NB4 (cell line): ENCODE data around the gene CFAP92.

Experiments
- DNase-seq: peaks from one replicate; pipeline ENCODE4 v3.0.0; 2010; ENCODE audit warnings: low read depth
- H3K4me3 ChIP-seq: one replicate; pipeline ENCODE4 v1.5.1; 2011; ENCODE audit warnings: mild to moderate bottlenecking, low read depth, low read length, moderate library complexity
- CTCF ChIP-seq: IDR thresholded peaks from one replicate; pipeline ENCODE4 v1.5.1; 2012; ENCODE audit warnings: low read depth, low read length
- MAX ChIP-seq: IDR thresholded peaks from 2 replicates; pipeline ENCODE4 v1.6.1; 2011; ENCODE audit warnings: low read depth, low read length
- MYC ChIP-seq: IDR thresholded peaks from 2 replicates; pipeline ENCODE4 v1.6.1; 2011; ENCODE audit warnings: low read depth, low read length
- POLR2A ChIP-seq: IDR thresholded peaks from 2 replicates; pipeline ENCODE4 v1.6.1; 2011; ENCODE audit warnings: mild to moderate bottlenecking; ENCODE audit not compliant: insufficient read length; ENCODE audit errors: extremely low read depth

CFAP92 gene

GRCh38 chr3:128996200-128996599 is 2.3 kb upstream of the CFAP92 start:
- no peak overlapping the region for H3K4me3 ChIP-seq
- TF ChIP-seq MAX (no peak), MYC (no peak), CTCF (no peak), POLR2A (no peak)
- no peak for DNase-seq

- H3K4me3 ChIP-seq = no peak overlapping the region
- no peak for DNase-seq
- TF ChIP-seq CTCF = no peak
- no peak for TF ChIP-seq MAX
- no peak for TF ChIP-seq MYC
- TF ChIP-seq POLR2A = no peak
Observed at GRCh38 chr3:128995737-128996136, 1.9 kb upstream of the CFAP92 start.

- H3K4me3 ChIP-seq = no peak overlapping the region
Observed at GRCh38 chr3:128994581-128995546, 988 bp upstream of the CFAP92 start.

GRCh38 chr3:128994173-128994512 is 267 bp upstream of the CFAP92 start:
- TF ChIP-seq POLR2A (no peak), MYC (no peak), CTCF (no peak), MAX (no peak)
- no peak overlapping the region for H3K4me3 ChIP-seq
- DNase-seq = no peak

More at GRCh38 chr3:128994581-128995546, 988 bp upstream of the CFAP92 start:
- DNase-seq = no peak
- TF ChIP-seq MAX (no peak), POLR2A (no peak), MYC (no peak), CTCF (no peak)

GRCh38 chr3:128992926-128993460 is 883 bp downstream of the CFAP92 start:
- no peak overlapping the region for H3K4me3 ChIP-seq
- no peak for DNase-seq

More at GRCh38 chr3:128992926-128993460, 883 bp downstream of the CFAP92 start:
- TF ChIP-seq POLR2A = no peak
- no peak for TF ChIP-seq MYC
- no peak for TF ChIP-seq MAX
- no peak for TF ChIP-seq CTCF
